CD14-positive monocyte (primary cell): ENCODE results near the gene PITPNC1. TPM values are rescaled to one million over a fixed set of nuclear protein-coding genes. Genes with fewer than 3 reads are reported as not detected.

Experiments
- DNase-seq, 3 donors: peaks; one replicate each; pipeline ENCODE4 v3.0.0-alpha.2; 2011 to 2022
- H2AFZ ChIP-seq: 2 replicates; pipeline ENCODE4 v1.6.0; 2012; ENCODE audit warnings: mild to moderate bottlenecking, low read depth, low read length, inconsistent platforms; ENCODE audit not compliant: insufficient read depth, poor library complexity, severe bottlenecking
- H3K27ac ChIP-seq, 2 donors: 1 replicate in 1 of 2; 2 replicates in 1 of 2; pipeline ENCODE4 v1.5.1; 2012 to 2013; ENCODE audit warnings: low read length in 2 of 2, control low read depth in 1 of 2, inconsistent platforms in 1 of 2, low read depth in 1 of 2, mild to moderate bottlenecking in 1 of 2
- H3K27me3 ChIP-seq, 2 donors: one replicate each; pipeline versions ENCODE4 v1.6.0 to v1.6.1; 2011 to 2013; ENCODE audit warnings: low read length in 2 of 2; ENCODE audit not compliant: control insufficient read depth in 2 of 2, insufficient read depth in 2 of 2
- H3K36me3 ChIP-seq, 2 donors: replicated peaks in 1 of 2; 1 replicate in 1 of 2; 2 replicates in 1 of 2; pipeline versions ENCODE4 v1.5.1 to v1.6.1; 2012 to 2013; ENCODE audit warnings: low read length in 2 of 2, control low read depth in 1 of 2, inconsistent platforms in 1 of 2, mild to moderate bottlenecking in 1 of 2; ENCODE audit not compliant: insufficient read depth in 2 of 2, control insufficient read depth in 1 of 2
- H3K4me1 ChIP-seq, 2 donors: 1 replicate in 1 of 2; 2 replicates in 1 of 2; pipeline versions ENCODE4 v1.5.1 to v1.6.1; 2012 to 2013; ENCODE audit warnings: low read length in 2 of 2, control low read depth in 1 of 2, inconsistent platforms in 1 of 2, mild to moderate bottlenecking in 1 of 2, moderate library complexity in 1 of 2; ENCODE audit not compliant: insufficient read depth in 2 of 2, control insufficient read depth in 1 of 2
- H3K4me2 ChIP-seq: replicated peaks from 2 replicates; pipeline ENCODE3; 2012; ENCODE audit warnings: low read length, moderate library complexity, mild to moderate bottlenecking; ENCODE audit not compliant: poor library complexity, severe bottlenecking; ENCODE audit errors: extremely low read depth
- H3K4me3 ChIP-seq, 3 experiments: fragments of 200-600 bp in 1 of 3; sonication (generic) in 1 of 3; replicated peaks in 1 of 3; 1 replicate in 2 of 3; 2 replicates in 1 of 3; pipeline ENCODE4 v1.5.1; 2011 to 2013; ENCODE audit warnings: low read length in 3 of 3, mild to moderate bottlenecking in 3 of 3, control low read depth in 2 of 3, low read depth in 2 of 3, inconsistent platforms in 1 of 3, moderate library complexity in 1 of 3
- H3K79me2 ChIP-seq: 2 replicates; pipeline ENCODE4 v1.6.0; 2012; ENCODE audit warnings: mild to moderate bottlenecking, control low read depth, inconsistent platforms, low read length, moderate library complexity; ENCODE audit not compliant: insufficient read depth
- H3K9ac ChIP-seq: 2 replicates; pipeline ENCODE4 v1.6.0; 2017; ENCODE audit warnings: low read length, mild to moderate bottlenecking; ENCODE audit not compliant: insufficient read depth, poor library complexity, severe bottlenecking
- H3K9me3 ChIP-seq, 2 donors: replicated peaks in 1 of 2; 1 replicate in 1 of 2; 2 replicates in 1 of 2; pipeline versions ENCODE4 v1.5.1 to v1.6.1; 2012 to 2013; ENCODE audit warnings: low read length in 2 of 2, control low read depth in 1 of 2; ENCODE audit not compliant: control insufficient read depth in 1 of 2, insufficient read depth in 1 of 2
- H4K20me1 ChIP-seq: 2 replicates; pipeline ENCODE4 v1.6.0; 2012; ENCODE audit warnings: mild to moderate bottlenecking, low read length, control low read depth, moderate library complexity; ENCODE audit not compliant: insufficient read depth
- H3K27ac Mint-ChIP-seq, 7 donors: one replicate each; pipeline ENCODE4 v1.8.0; 2020; ENCODE audit warnings: mild to moderate bottlenecking in 7 of 7, mixed read lengths in 7 of 7, moderate library complexity in 6 of 7, inconsistent platforms in 2 of 7
- H3K27me3 Mint-ChIP-seq, 3 donors: one replicate each; pipeline ENCODE4 v1.8.0; 2021 to 2022; ENCODE audit warnings: low read depth in 3 of 3, mild to moderate bottlenecking in 3 of 3, mixed read lengths in 3 of 3, moderate library complexity in 3 of 3, inconsistent platforms in 1 of 3
- H3K36me3 Mint-ChIP-seq, 2 donors: one replicate each; pipeline ENCODE4 v1.8.0; 2020; ENCODE audit warnings: mixed read lengths in 2 of 2, inconsistent platforms in 1 of 2, mild to moderate bottlenecking in 1 of 2
- H3K4me1 Mint-ChIP-seq: one replicate; pipeline ENCODE4 v1.8.0; 2020; ENCODE audit warnings: mild to moderate bottlenecking, mixed read lengths
- H3K4me3 Mint-ChIP-seq, 2 donors: one replicate each; pipeline ENCODE4 v1.8.0; 2020; ENCODE audit warnings: mild to moderate bottlenecking in 2 of 2, mixed read lengths in 2 of 2, moderate library complexity in 1 of 2
- H3K9me3 Mint-ChIP-seq, 7 donors: one replicate each; pipeline ENCODE4 v1.8.0; 2020 to 2022; ENCODE audit warnings: mixed read lengths in 7 of 7, mild to moderate bottlenecking in 6 of 7, moderate library complexity in 6 of 7, inconsistent platforms in 2 of 7
- whole genome bisulfite sequencing: methylation state at CpG from one replicate; pipeline ENCODE4 v1.1.5; 2013; ENCODE audit warnings: missing lambda C conversion rate; ENCODE audit not compliant: insufficient coverage; 5-methylcytosine and 5-hydroxymethylcytosine counted together
- intact Hi-C, 2 donors: fragments of 100-400 bp; cut with micrococcal nuclease; formaldehyde crosslinking; loops; one replicate each; pipeline versions ENCODE4 v1.15.0 to v1.15.1; 2023
- polyA plus RNA-seq, 3 donors: library from polyadenylated mRNA; depleted of rRNA in 1 of 3; unstranded in 2 of 3; stranded (reverse) in 1 of 3; fragments of 300-500 nt in 2 of 3; fragments of >200 nt in 1 of 3; fragmentation: Illumina TruSeq in 2 of 3; gene quantifications; 1 replicate in 2 of 3; 2 replicates in 1 of 3; pipeline ENCODE4 v1.2.3, GENCODE V29; 2012 to 2021
- small RNA-seq: library from RNA; depleted of rRNA; stranded (forward); fragments of <200 nt; gene quantifications from one replicate; pipeline ENCODE3, GENCODE V24; 2012; ENCODE audit warnings: low read depth; ENCODE audit not compliant: insufficient read length
- TF ChIP-seq, protein P1 (sequence below): fragments of 200-600 bp; IDR thresholded peaks from one replicate; pipeline ENCODE4 v1.8.0; 2022; ENCODE audit warnings: antibody characterized with exemption, mild to moderate bottlenecking

The PITPNC1 gene
- polyA plus RNA-seq, 3 donors, result 18.5 to 31.0 (median 21.7) TPM

DNA sequence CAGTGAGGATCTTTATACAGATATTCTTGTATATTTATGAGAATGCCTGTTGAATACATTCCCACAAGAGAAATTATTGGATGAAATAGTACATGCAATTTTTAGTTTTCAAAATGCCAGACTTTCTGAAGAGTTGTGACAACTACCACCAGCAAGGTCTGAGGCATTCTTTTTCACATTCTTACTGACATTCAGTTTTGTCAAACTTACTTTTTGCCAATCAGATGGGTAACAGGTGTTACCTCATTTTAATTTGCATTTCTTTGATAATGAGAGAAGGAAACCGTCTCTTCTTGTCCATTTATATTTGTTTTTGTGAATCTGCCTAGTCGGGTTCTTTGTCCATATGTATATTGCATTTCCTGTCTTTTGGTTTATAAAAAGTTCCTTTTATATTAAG is 364.9 kb downstream of the PITPNC1 start:
- intact Hi-C loops, result loop anchor here in 1 of 2 donors (10.0 kb wide), 1 partner anchor 83 kb away; the partner anchor contains the start of gene BPTF
- no CpG with 5 or more reads among the region's 2 CpGs for WGBS

More for the DNA sequence above, 364.9 kb downstream of the PITPNC1 start:
- H2AFZ ChIP-seq, result no peak overlapping the region
- Mint-ChIP-seq H3K9me3 (no peaks in the 10 kb centered on the region), H3K36me3 (peaks cover 79 to 92% of the 10 kb centered on the region in 2 donors), H3K27me3 (peaks cover 0 to 2% (median 0%) of the 10 kb centered on the region in 3 donors), H3K4me3 (no peak overlapping the region), H3K4me1 (peaks cover 2% of the 10 kb centered on the region), H3K27ac (no peak overlapping the region)
- no peaks in the 10 kb centered on the region for H4K20me1 ChIP-seq
- H3K9me3 ChIP-seq, result no peaks in the 10 kb centered on the region
- H3K4me3 ChIP-seq, result no peak overlapping the region
- no peak overlapping the region for H3K27ac ChIP-seq
- no peak overlapping the region for H3K9ac ChIP-seq
- H3K36me3 ChIP-seq, result peaks cover 86 to 94% of the 10 kb centered on the region in 2 donors
- DNase-seq, result no peak
- H3K4me1 ChIP-seq, result no peaks in the 10 kb centered on the region
- no peak overlapping the region for H3K4me2 ChIP-seq
- no peaks in the 10 kb centered on the region for H3K79me2 ChIP-seq
- TF ChIP-seq, protein P1, sequence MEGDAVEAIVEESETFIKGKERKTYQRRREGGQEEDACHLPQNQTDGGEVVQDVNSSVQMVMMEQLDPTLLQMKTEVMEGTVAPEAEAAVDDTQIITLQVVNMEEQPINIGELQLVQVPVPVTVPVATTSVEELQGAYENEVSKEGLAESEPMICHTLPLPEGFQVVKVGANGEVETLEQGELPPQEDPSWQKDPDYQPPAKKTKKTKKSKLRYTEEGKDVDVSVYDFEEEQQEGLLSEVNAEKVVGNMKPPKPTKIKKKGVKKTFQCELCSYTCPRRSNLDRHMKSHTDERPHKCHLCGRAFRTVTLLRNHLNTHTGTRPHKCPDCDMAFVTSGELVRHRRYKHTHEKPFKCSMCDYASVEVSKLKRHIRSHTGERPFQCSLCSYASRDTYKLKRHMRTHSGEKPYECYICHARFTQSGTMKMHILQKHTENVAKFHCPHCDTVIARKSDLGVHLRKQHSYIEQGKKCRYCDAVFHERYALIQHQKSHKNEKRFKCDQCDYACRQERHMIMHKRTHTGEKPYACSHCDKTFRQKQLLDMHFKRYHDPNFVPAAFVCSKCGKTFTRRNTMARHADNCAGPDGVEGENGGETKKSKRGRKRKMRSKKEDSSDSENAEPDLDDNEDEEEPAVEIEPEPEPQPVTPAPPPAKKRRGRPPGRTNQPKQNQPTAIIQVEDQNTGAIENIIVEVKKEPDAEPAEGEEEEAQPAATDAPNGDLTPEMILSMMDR, result no peak
- no peaks in the 10 kb centered on the region for H3K27me3 ChIP-seq

Small RNAs within 50 kb of the gene (small RNA-seq; reads per million reads assigned to genes)
- gene MIR548AA2, result not detected
- gene MIR548D2, result not detected
- not detected for gene RF00019
- gene RN7SL756P, result not detected
- 25.7 reads per million, percentile 90 among the genes with 10 or more reads in this experiment for gene SNORA38B

Other genes with a start within 250 kb of the PITPNC1 start
- 10 to 100 TPM; 24.8 to 44.1 (median 39.9) TPM for gene HELZ, start 132.1 kb upstream of the PITPNC1 start, polyA plus RNA-seq
- 10 to 100 TPM; 16.2 to 30.7 (median 17.8) TPM for gene PSMD12, start 10.7 kb upstream of the PITPNC1 start, polyA plus RNA-seq